SK-N-SH treated with all-trans-retinoic acid at 6 μM for 48 hours (cell line): Measurements from ENCODE around the gene PELI3.

Experiments used
- ESRRG ChIP-seq: fragments of 250-450 bp; sonication (Bioruptor Pico); IDR thresholded peaks from 2 replicates; pipeline ENCODE4 v1.6.1; 2021; ENCODE audit warnings: mild to moderate bottlenecking
- GLIS3 ChIP-seq: fragments of 250-450 bp; sonication (Bioruptor Pico); IDR thresholded peaks from 2 replicates; pipeline ENCODE4 v1.5.0; 2020; ENCODE audit warnings: mild to moderate bottlenecking, moderate library complexity
- ISL1 ChIP-seq: fragments of 250-450 bp; sonication (Bioruptor Pico); IDR thresholded peaks from 2 replicates; pipeline ENCODE4 v2.1.2; 2022; ENCODE audit warnings: mild to moderate bottlenecking, moderate library complexity
- OSR1 ChIP-seq: fragments of 250-450 bp; sonication (Bioruptor Pico); IDR thresholded peaks from 2 replicates; pipeline ENCODE4 v1.8.0; 2022; ENCODE audit warnings: moderate library complexity, mild to moderate bottlenecking, inconsistent platforms
- PATZ1 ChIP-seq: fragments of 250-450 bp; sonication (Bioruptor Pico); IDR thresholded peaks from 2 replicates; pipeline ENCODE4 v1.8.0; 2020; ENCODE audit warnings: mild to moderate bottlenecking, moderate library complexity, borderline replicate concordance
- PPARA ChIP-seq: fragments of 250-450 bp; sonication (Bioruptor Pico); IDR thresholded peaks from 2 replicates; pipeline ENCODE4 v1.5.0; 2020; ENCODE audit warnings: mild to moderate bottlenecking, borderline replicate concordance
- TSHZ2 ChIP-seq: fragments of 250-450 bp; sonication (Bioruptor Pico); IDR thresholded peaks from 2 replicates; pipeline ENCODE4 v1.5.0; 2020; ENCODE audit warnings: mild to moderate bottlenecking, moderate library complexity
- ZC3H10 ChIP-seq: fragments of 250-450 bp; sonication (Bioruptor Pico); IDR thresholded peaks from 2 replicates; pipeline ENCODE4 v1.5.1; 2021; ENCODE audit warnings: mild to moderate bottlenecking, moderate library complexity
- ZFP30 ChIP-seq: fragments of 450-650 bp; formaldehyde crosslinking; IDR thresholded peaks from 2 replicates; pipeline ENCODE4 v1.5.0; 2022; ENCODE audit warnings: mild to moderate bottlenecking, moderate library complexity

GRCh38 chr11:66429983-66430602 lies 36.6 kb upstream of the PELI3 start:
- TF ChIP-seq PPARA (CRISPR knock-in tag) (no peak), PATZ1 (CRISPR knock-in tag) (no peak), ESRRG (CRISPR knock-in tag) (no peak), GLIS3 (CRISPR knock-in tag) (no peak), TSHZ2 (CRISPR knock-in tag) (no peak), ISL1 (no peak), OSR1 (no peak), ZFP30 (CRISPR knock-in tag) (no peak), ZC3H10 (CRISPR knock-in tag) (no peak)
